WTC11 (cell line): ENCODE data around the gene CLEC4C. TPM values are rescaled to one million over a fixed set of nuclear protein-coding genes. Genes with fewer than 3 reads are reported as not detected.

Experiments
- ATAC-seq: fragments of 200-7000 bp; cut with Tn5 transposase; 2 replicates; pipeline ENCODE4 v1.10.0; 2021; ENCODE audit warnings: mild to moderate bottlenecking, moderate library complexity
- CTCF ChIA-PET: fragments of 300-600 bp; sonication (Branson Sonifier 250); formaldehyde crosslinking; loops from one replicate; lab custom pipeline; 2021; ENCODE audit warnings: antibody characterized with exemption; lab: Charles Lee
- POLR2A ChIA-PET: fragments of 350-600 bp; sonication (Branson Sonifier 250); formaldehyde crosslinking; loops from one replicate; lab custom pipeline; 2021; ENCODE audit warnings: antibody characterized with exemption; lab: Charles Lee
- DNase-seq: peaks from one replicate; pipeline ENCODE4 v3.0.0; 2021; ENCODE audit warnings: low spot score
- H3K27ac Mint-ChIP-seq: 2 replicates; pipeline ENCODE4 v1.8.0; 2021; ENCODE audit warnings: mixed read lengths
- H3K27me3 Mint-ChIP-seq: 2 replicates; pipeline ENCODE4 v1.8.0; 2021; ENCODE audit warnings: low read depth, mild to moderate bottlenecking, moderate library complexity, mixed read lengths
- H3K36me3 Mint-ChIP-seq: 2 replicates; pipeline ENCODE4 v1.8.0; 2021; ENCODE audit warnings: mixed read lengths
- H3K4me1 Mint-ChIP-seq: 2 replicates; pipeline ENCODE4 v1.8.0; 2022; ENCODE audit warnings: mixed read lengths
- H3K4me3 Mint-ChIP-seq: 2 replicates; pipeline ENCODE4 v1.8.0; 2021; ENCODE audit warnings: mild to moderate bottlenecking, moderate library complexity, mixed read lengths
- H3K9me3 Mint-ChIP-seq: 2 replicates; pipeline ENCODE4 v1.8.0; 2021; ENCODE audit warnings: mixed read lengths
- ATF6 ChIP-seq: sonication (generic); formaldehyde crosslinking; IDR thresholded peaks from 2 replicates; pipeline ENCODE4 v1.8.1; 2023; ENCODE audit warnings: mild to moderate bottlenecking, missing genetic modification reagents
- ELF4 ChIP-seq: sonication (generic); formaldehyde crosslinking; IDR thresholded peaks from 2 replicates; pipeline ENCODE4 v1.8.1; 2022; ENCODE audit warnings: low read depth, mild to moderate bottlenecking, moderate library complexity, missing genetic modification reagents
- EMX1 ChIP-seq: fragments of 250-450 bp; sonication (Bioruptor Pico); IDR thresholded peaks from 2 replicates; pipeline ENCODE4 v1.8.0; 2021; ENCODE audit warnings: mild to moderate bottlenecking
- FOXK1 ChIP-seq: sonication (generic); formaldehyde crosslinking; IDR thresholded peaks from 2 replicates; pipeline ENCODE4 v1.8.0; 2022; ENCODE audit warnings: mild to moderate bottlenecking, moderate library complexity, missing genetic modification reagents
- IRF2 ChIP-seq: sonication (generic); formaldehyde crosslinking; IDR thresholded peaks from 2 replicates; pipeline ENCODE4 v1.8.0; 2022; ENCODE audit warnings: low read depth, missing genetic modification reagents, borderline replicate concordance
- JAZF1 ChIP-seq: fragments of 250-450 bp; sonication (Bioruptor Pico); IDR thresholded peaks from 2 replicates; pipeline ENCODE4 v1.9.0; 2021; ENCODE audit warnings: moderate library complexity, mild to moderate bottlenecking, inconsistent platforms
- NFATC4 ChIP-seq: fragments of 250-450 bp; sonication (Bioruptor Pico); IDR thresholded peaks from 2 replicates; pipeline ENCODE4 v1.9.0; 2021; ENCODE audit warnings: mild to moderate bottlenecking
- PRRX2 ChIP-seq: fragments of 250-450 bp; sonication (Bioruptor Pico); IDR thresholded peaks from 2 replicates; pipeline ENCODE4 v1.8.0; 2021; ENCODE audit warnings: mild to moderate bottlenecking
- TEAD1 ChIP-seq: sonication (generic); formaldehyde crosslinking; IDR thresholded peaks from 2 replicates; pipeline ENCODE4 v1.8.0; 2022; ENCODE audit warnings: mild to moderate bottlenecking, missing genetic modification reagents
- ZMAT4 ChIP-seq: fragments of 250-450 bp; sonication (Bioruptor Pico); IDR thresholded peaks from 2 replicates; pipeline ENCODE4 v1.9.0; 2021; ENCODE audit warnings: mild to moderate bottlenecking
- ZNF219 ChIP-seq: sonication (generic); formaldehyde crosslinking; IDR thresholded peaks from 2 replicates; pipeline ENCODE4 v1.8.0; 2023; ENCODE audit warnings: missing genetic modification reagents, mild to moderate bottlenecking, borderline replicate concordance
- ZNF317 ChIP-seq: sonication (generic); formaldehyde crosslinking; IDR thresholded peaks from 2 replicates; pipeline ENCODE4 v1.8.1; 2023; ENCODE audit warnings: low read depth, mild to moderate bottlenecking, moderate library complexity, missing genetic modification reagents, borderline replicate concordance
- ZNF425 ChIP-seq: fragments of 250-450 bp; sonication (Bioruptor Pico); conservative IDR thresholded peaks from 2 replicates; pipeline ENCODE4 v1.9.0; 2021; ENCODE audit warnings: mild to moderate bottlenecking
- ZNF512 ChIP-seq: sonication (generic); formaldehyde crosslinking; IDR thresholded peaks from 2 replicates; pipeline ENCODE4 v1.8.1; 2022; ENCODE audit warnings: missing genetic modification reagents, borderline replicate concordance
- total RNA-seq: library from RNA; stranded (reverse); gene quantifications from 3 replicates; pipeline ENCODE4 v1.2.3, GENCODE V29; 2021
- TF ChIP-seq, protein P1 (sequence below): sonication (generic); formaldehyde crosslinking; IDR thresholded peaks from 2 replicates; pipeline ENCODE4 v1.8.0; 2022; ENCODE audit warnings: mild to moderate bottlenecking, missing genetic modification reagents
- TF ChIP-seq, protein P2 (sequence below): sonication (generic); formaldehyde crosslinking; IDR thresholded peaks from 2 replicates; pipeline ENCODE4 v1.8.0; 2022; ENCODE audit warnings: mild to moderate bottlenecking, missing genetic modification reagents
- TF ChIP-seq, protein P3 (sequence below): fragments of 250-450 bp; sonication (Bioruptor Pico); IDR thresholded peaks from 2 replicates; pipeline ENCODE4 v1.9.0; 2021; ENCODE audit warnings: moderate library complexity, mild to moderate bottlenecking, inconsistent platforms, borderline replicate concordance
- TF ChIP-seq, protein P4 (sequence below): fragments of 200-600 bp; IDR thresholded peaks from 2 replicates; pipeline ENCODE4 v1.8.0; 2022; ENCODE audit warnings: antibody characterized with exemption
- TF ChIP-seq, protein P5 (sequence below): sonication (generic); formaldehyde crosslinking; IDR thresholded peaks from 2 replicates; pipeline ENCODE4 v1.8.1; 2023; ENCODE audit warnings: mild to moderate bottlenecking, missing genetic modification reagents

The CLEC4C gene
- total RNA-seq, 1 experiment from 2014 or later = 0.50 TPM

DNA sequence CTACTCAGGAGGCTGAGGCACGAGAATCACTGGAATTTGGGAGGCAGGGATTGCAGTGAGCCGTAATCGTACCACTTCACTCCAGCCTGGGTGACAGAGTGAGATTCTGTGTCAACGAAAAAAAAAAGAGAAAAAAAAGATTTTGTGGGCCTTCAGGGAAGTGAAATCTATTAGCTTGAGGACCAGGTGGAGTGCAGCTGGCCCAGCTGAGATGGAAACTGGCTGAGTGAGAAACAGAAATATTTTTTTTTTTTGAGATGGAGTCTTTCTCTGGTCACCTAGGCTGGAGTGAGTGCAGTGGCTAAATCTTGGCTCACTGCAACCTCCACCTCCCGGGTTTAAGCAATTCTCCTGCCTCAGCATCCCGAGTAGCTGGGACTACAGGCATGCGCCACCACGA lies 2.3 kb upstream of the CLEC4C start (continued):
- TF ChIP-seq, protein P1, sequence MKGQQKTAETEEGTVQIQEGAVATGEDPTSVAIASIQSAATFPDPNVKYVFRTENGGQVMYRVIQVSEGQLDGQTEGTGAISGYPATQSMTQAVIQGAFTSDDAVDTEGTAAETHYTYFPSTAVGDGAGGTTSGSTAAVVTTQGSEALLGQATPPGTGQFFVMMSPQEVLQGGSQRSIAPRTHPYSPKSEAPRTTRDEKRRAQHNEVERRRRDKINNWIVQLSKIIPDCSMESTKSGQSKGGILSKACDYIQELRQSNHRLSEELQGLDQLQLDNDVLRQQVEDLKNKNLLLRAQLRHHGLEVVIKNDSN (CRISPR knock-in tag) = no peak
- TF ChIP-seq TEAD1 (CRISPR knock-in tag) (no peak), ZNF425 (no peak), ZMAT4 (no peak), ZNF512 (CRISPR knock-in tag) (no peak), ZNF317 (no peak), ELF4 (CRISPR knock-in tag) (no peak), ATF6 (no peak)

- POLR2A ChIA-PET = no interaction called here
- peaks cover 14% of the 10 kb centered on the region for H3K4me1 Mint-ChIP-seq
- peaks cover 13% of the 10 kb centered on the region for H3K36me3 Mint-ChIP-seq
- ATAC-seq (no peak), DNase-seq (no peak)
- peak overlapping the region; percentile 84; the same call in 1 of the 2 replicates for H3K27ac Mint-ChIP-seq
- no peaks in the 10 kb centered on the region for H3K27me3 Mint-ChIP-seq
- peaks cover 12% of the 10 kb centered on the region for H3K9me3 Mint-ChIP-seq
- CTCF ChIA-PET = interaction anchor here (0.7 to 1.1 kb wide), 2 partner anchors 57 to 106 kb away, joined by 3 read pairs; no protein-coding TSS in a partner anchor
- no peak overlapping the region for H3K4me3 Mint-ChIP-seq
- TF ChIP-seq ZNF219 (CRISPR knock-in tag) (no peak), FOXK1 (CRISPR knock-in tag) (no peak), JAZF1 (CRISPR knock-in tag) (no peak), IRF2 (no peak), EMX1 (CRISPR knock-in tag) (no peak), NFATC4 (CRISPR knock-in tag) (no peak), ZNF425 (no peak), PRRX2 (CRISPR knock-in tag) (no peak)
- TF ChIP-seq, protein P2, sequence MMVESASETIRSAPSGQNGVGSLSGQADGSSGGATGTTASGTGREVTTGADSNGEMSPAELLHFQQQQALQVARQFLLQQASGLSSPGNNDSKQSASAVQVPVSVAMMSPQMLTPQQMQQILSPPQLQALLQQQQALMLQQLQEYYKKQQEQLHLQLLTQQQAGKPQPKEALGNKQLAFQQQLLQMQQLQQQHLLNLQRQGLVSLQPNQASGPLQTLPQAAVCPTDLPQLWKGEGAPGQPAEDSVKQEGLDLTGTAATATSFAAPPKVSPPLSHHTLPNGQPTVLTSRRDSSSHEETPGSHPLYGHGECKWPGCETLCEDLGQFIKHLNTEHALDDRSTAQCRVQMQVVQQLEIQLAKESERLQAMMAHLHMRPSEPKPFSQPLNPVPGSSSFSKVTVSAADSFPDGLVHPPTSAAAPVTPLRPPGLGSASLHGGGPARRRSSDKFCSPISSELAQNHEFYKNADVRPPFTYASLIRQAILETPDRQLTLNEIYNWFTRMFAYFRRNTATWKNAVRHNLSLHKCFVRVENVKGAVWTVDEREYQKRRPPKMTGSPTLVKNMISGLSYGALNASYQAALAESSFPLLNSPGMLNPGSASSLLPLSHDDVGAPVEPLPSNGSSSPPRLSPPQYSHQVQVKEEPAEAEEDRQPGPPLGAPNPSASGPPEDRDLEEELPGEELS (CRISPR knock-in tag) = no peak
- TF ChIP-seq, protein P3, sequence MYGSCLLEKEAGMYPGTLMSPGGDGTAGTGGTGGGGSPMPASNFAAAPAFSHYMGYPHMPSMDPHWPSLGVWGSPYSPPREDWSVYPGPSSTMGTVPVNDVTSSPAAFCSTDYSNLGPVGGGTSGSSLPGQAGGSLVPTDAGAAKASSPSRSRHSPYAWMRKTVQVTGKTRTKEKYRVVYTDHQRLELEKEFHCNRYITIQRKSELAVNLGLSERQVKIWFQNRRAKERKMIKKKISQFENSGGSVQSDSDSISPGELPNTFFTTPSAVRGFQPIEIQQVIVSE (CRISPR knock-in tag) = no peak
- TF ChIP-seq, protein P4, sequence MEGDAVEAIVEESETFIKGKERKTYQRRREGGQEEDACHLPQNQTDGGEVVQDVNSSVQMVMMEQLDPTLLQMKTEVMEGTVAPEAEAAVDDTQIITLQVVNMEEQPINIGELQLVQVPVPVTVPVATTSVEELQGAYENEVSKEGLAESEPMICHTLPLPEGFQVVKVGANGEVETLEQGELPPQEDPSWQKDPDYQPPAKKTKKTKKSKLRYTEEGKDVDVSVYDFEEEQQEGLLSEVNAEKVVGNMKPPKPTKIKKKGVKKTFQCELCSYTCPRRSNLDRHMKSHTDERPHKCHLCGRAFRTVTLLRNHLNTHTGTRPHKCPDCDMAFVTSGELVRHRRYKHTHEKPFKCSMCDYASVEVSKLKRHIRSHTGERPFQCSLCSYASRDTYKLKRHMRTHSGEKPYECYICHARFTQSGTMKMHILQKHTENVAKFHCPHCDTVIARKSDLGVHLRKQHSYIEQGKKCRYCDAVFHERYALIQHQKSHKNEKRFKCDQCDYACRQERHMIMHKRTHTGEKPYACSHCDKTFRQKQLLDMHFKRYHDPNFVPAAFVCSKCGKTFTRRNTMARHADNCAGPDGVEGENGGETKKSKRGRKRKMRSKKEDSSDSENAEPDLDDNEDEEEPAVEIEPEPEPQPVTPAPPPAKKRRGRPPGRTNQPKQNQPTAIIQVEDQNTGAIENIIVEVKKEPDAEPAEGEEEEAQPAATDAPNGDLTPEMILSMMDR = no peak
- TF ChIP-seq, protein P5, sequence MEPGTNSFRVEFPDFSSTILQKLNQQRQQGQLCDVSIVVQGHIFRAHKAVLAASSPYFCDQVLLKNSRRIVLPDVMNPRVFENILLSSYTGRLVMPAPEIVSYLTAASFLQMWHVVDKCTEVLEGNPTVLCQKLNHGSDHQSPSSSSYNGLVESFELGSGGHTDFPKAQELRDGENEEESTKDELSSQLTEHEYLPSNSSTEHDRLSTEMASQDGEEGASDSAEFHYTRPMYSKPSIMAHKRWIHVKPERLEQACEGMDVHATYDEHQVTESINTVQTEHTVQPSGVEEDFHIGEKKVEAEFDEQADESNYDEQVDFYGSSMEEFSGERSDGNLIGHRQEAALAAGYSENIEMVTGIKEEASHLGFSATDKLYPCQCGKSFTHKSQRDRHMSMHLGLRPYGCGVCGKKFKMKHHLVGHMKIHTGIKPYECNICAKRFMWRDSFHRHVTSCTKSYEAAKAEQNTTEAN (CRISPR knock-in tag) = no peak
Measured at GRCh38 chr12:7748852-7749251, 1.7 kb upstream of the CLEC4C start.
